IPS-18c (cell line): ENCODE data around the gene ABTB2.
"Not testable (repeated sequence)": the region's sequence is repeated elsewhere in the genome, so short reads cannot be mapped to it uniquely, and the experiment has no call there.

ENCODE experiments used
- H3K4me3 ChIP-seq: 2 replicates; pipeline ENCODE4 v1.7.0; 2013; ENCODE audit warnings: low read depth, mild to moderate bottlenecking, low read length, moderate library complexity; ENCODE audit not compliant: insufficient read depth
- H3K9me3 ChIP-seq: one replicate; pipeline ENCODE4 v1.6.1; 2013; ENCODE audit warnings: mild to moderate bottlenecking, low read length, moderate library complexity; ENCODE audit not compliant: control insufficient read depth, insufficient read depth

Gene ABTB2

GRCh38 chr11:34224434-34224966, 133.3 kb downstream of the ABTB2 start:
- Histone ChIP-seq H3K9me3 (no peaks in the 10 kb centered on the region), H3K4me3 (no peak overlapping the region)

- Histone ChIP-seq H3K4me3 (no peak overlapping the region), H3K9me3 (no peaks in the 10 kb centered on the region)
Measured at GRCh38 chr11:34223907-34224306, 133.9 kb downstream of the ABTB2 start.

GRCh38 chr11:34223021-34223813, 134.6 kb downstream of the ABTB2 start:
- Histone ChIP-seq H3K4me3 (no peak overlapping the region), H3K9me3 (no peaks in the 10 kb centered on the region)

- no peak overlapping the region for H3K4me3 ChIP-seq
- H3K9me3 ChIP-seq = no peaks in the 10 kb centered on the region
Measured at GRCh38 chr11:34222030-34222429, 135.8 kb downstream of the ABTB2 start.

GRCh38 chr11:34219941-34220370, 137.9 kb downstream of the ABTB2 start:
- Histone ChIP-seq H3K4me3 (no peak overlapping the region), H3K9me3 (no peaks in the 10 kb centered on the region)

- Histone ChIP-seq H3K4me3 (no peak overlapping the region), H3K9me3 (no peaks in the 10 kb centered on the region)
Measured at GRCh38 chr11:34219279-34219678, 138.5 kb downstream of the ABTB2 start.

GRCh38 chr11:34218756-34219155, 139.1 kb downstream of the ABTB2 start:
- H3K4me3 ChIP-seq, H3K9me3 ChIP-seq: not testable (repeated sequence)

GRCh38 chr11:34218067-34218466, 139.7 kb downstream of the ABTB2 start:
- no peak overlapping the region for H3K4me3 ChIP-seq
- H3K9me3 ChIP-seq = no peaks in the 10 kb centered on the region

- no peaks in the 10 kb centered on the region for H3K9me3 ChIP-seq
- no peak overlapping the region for H3K4me3 ChIP-seq
Measured at GRCh38 chr11:34216706-34217105, 141.1 kb downstream of the ABTB2 start.

- Histone ChIP-seq H3K4me3 (no peak overlapping the region), H3K9me3 (no peaks in the 10 kb centered on the region)
Measured at GRCh38 chr11:34215806-34216453, 141.9 kb downstream of the ABTB2 start.

GRCh38 chr11:34214961-34215805, 142.6 kb downstream of the ABTB2 start:
- Histone ChIP-seq H3K4me3 (no peak overlapping the region), H3K9me3 (no peaks in the 10 kb centered on the region)

- no peak overlapping the region for H3K4me3 ChIP-seq
- H3K9me3 ChIP-seq = no peaks in the 10 kb centered on the region
Measured at GRCh38 chr11:34213366-34213765, 144.4 kb downstream of the ABTB2 start.

- no peaks in the 10 kb centered on the region for H3K9me3 ChIP-seq
- H3K4me3 ChIP-seq = no peak overlapping the region
Measured at GRCh38 chr11:34212566-34212965, 145.2 kb downstream of the ABTB2 start.

GRCh38 chr11:34209809-34210208, 148.0 kb downstream of the ABTB2 start:
- no peak overlapping the region for H3K4me3 ChIP-seq
- no peaks in the 10 kb centered on the region for H3K9me3 ChIP-seq

GRCh38 chr11:34208266-34209135, 149.3 kb downstream of the ABTB2 start:
- no peaks in the 10 kb centered on the region for H3K9me3 ChIP-seq

GRCh38 chr11:34207487-34208180, 150.2 kb downstream of the ABTB2 start:
- Histone ChIP-seq H3K9me3 (no peaks in the 10 kb centered on the region), H3K4me3 (no peak overlapping the region)

More at GRCh38 chr11:34208266-34209135, 149.3 kb downstream of the ABTB2 start:
- no peak overlapping the region for H3K4me3 ChIP-seq
